ENCODE results near the gene EPHA2. TPM values are rescaled to one million over a fixed set of nuclear protein-coding genes. Genes with fewer than 3 reads are reported as not detected.

Gene EPHA2
- total RNA-seq, 2 experiments from 2014 or later, result not detected

GRCh38 chr1:16191916-16192546, 36.2 kb upstream of the EPHA2 start:
- ATAC-seq (no peak), DNase-seq (no peak)
- CTCF ChIA-PET, result interaction anchor here (1.2 to 12.5 kb wide), 3 partner anchors 50 to 110 kb away, joined by 3 to 259 read pairs (median 3); no protein-coding TSS in a partner anchor
- Mint-ChIP-seq H3K36me3 (no peaks in the 10 kb centered on the region), H3K27ac (no peak overlapping the region), H3K4me3 (no peak overlapping the region), H3K9me3 (ENCODE audit: low read depth) (no peaks in the 10 kb centered on the region), H3K4me1 (peaks cover 2% of the 10 kb centered on the region), H3K27me3 (peaks cover 16% of the 10 kb centered on the region)

GRCh38 chr1:16191309-16191708, 35.4 kb upstream of the EPHA2 start:
- Mint-ChIP-seq H3K9me3 (ENCODE audit: low read depth) (no peaks in the 10 kb centered on the region), H3K36me3 (no peaks in the 10 kb centered on the region), H3K27ac (no peak overlapping the region), H3K4me1 (peaks cover 2% of the 10 kb centered on the region), H3K27me3 (peaks cover 16% of the 10 kb centered on the region), H3K4me3 (no peak overlapping the region)
- ATAC-seq, result no peak
- DNase-seq, result no peak
- CTCF ChIA-PET, result interaction anchor here (0.6 to 12.5 kb wide), 3 partner anchors 51 to 175 kb away, joined by 3 to 259 read pairs (median 3); no protein-coding TSS in a partner anchor

- H3K27me3 Mint-ChIP-seq, result peaks cover 12% of the 10 kb centered on the region
- H3K27ac Mint-ChIP-seq, result no peak overlapping the region
- no peak for ATAC-seq
- DNase-seq, result no peak
- no peaks in the 10 kb centered on the region for H3K9me3 Mint-ChIP-seq (ENCODE audit: low read depth)
- H3K4me1 Mint-ChIP-seq, result peaks cover 2% of the 10 kb centered on the region
- CTCF ChIA-PET, result interaction anchor here (0.8 to 12.5 kb wide), 4 partner anchors 54 to 115 kb away, joined by 3 to 259 read pairs (median 16); no protein-coding TSS in a partner anchor
- H3K4me3 Mint-ChIP-seq, result no peak overlapping the region
- no peaks in the 10 kb centered on the region for H3K36me3 Mint-ChIP-seq
These were observed 34.2 kb upstream of the EPHA2 start for GRCh38 chr1:16189921-16190621.

- ATAC-seq (no peak), DNase-seq (no peak)
- Mint-ChIP-seq H3K4me1 (peaks cover 2% of the 10 kb centered on the region), H3K9me3 (ENCODE audit: low read depth) (no peaks in the 10 kb centered on the region), H3K36me3 (no peaks in the 10 kb centered on the region), H3K27ac (no peak overlapping the region), H3K27me3 (peaks cover 11% of the 10 kb centered on the region), H3K4me3 (no peak overlapping the region)
- CTCF ChIA-PET, result interaction anchor here (0.9 to 12.5 kb wide), 7 partner anchors 20 to 397 kb away, joined by 3 to 259 read pairs (median 5); partner anchors contain the start of gene FAM131C
These were observed 33.1 kb upstream of the EPHA2 start for GRCh38 chr1:16189003-16189402.

GRCh38 chr1:16187748-16188401, 32.0 kb upstream of the EPHA2 start:
- Mint-ChIP-seq H3K9me3 (ENCODE audit: low read depth) (no peaks in the 10 kb centered on the region), H3K4me1 (peaks cover 2% of the 10 kb centered on the region), H3K4me3 (no peak overlapping the region), H3K27me3 (peaks cover 11% of the 10 kb centered on the region), H3K36me3 (no peaks in the 10 kb centered on the region), H3K27ac (no peak overlapping the region)
- CTCF ChIA-PET, result interaction anchor here (0.6 to 12.5 kb wide), 13 partner anchors 12 to 404 kb away, joined by 3 to 259 read pairs (median 5); no protein-coding TSS in a partner anchor
- peak; percentile 78 for DNase-seq
- ATAC-seq, result peak; percentile 84

GRCh38 chr1:16186655-16187235, 30.9 kb upstream of the EPHA2 start:
- DNase-seq (no peak), ATAC-seq (no peak)
- H3K36me3 Mint-ChIP-seq, result no peaks in the 10 kb centered on the region
- H3K4me1 Mint-ChIP-seq, result peaks cover 2% of the 10 kb centered on the region
- H3K27me3 Mint-ChIP-seq, result peaks cover 11% of the 10 kb centered on the region
- H3K9me3 Mint-ChIP-seq (ENCODE audit: low read depth), result no peaks in the 10 kb centered on the region
- CTCF ChIA-PET, result interaction anchor here (0.6 to 12.5 kb wide), 14 partner anchors 13 to 403 kb away, joined by 3 to 259 read pairs (median 4); no protein-coding TSS in a partner anchor
- no peak overlapping the region for H3K27ac Mint-ChIP-seq
- no peak overlapping the region for H3K4me3 Mint-ChIP-seq

GRCh38 chr1:16184557-16185303, 28.9 kb upstream of the EPHA2 start:
- ATAC-seq (no peak), DNase-seq (no peak)
- CTCF ChIA-PET, result interaction anchor here (1.1 to 12.5 kb wide), 3 partner anchors 91 to 128 kb away, joined by 3 to 259 read pairs (median 5); no protein-coding TSS in a partner anchor
- Mint-ChIP-seq H3K36me3 (no peaks in the 10 kb centered on the region), H3K9me3 (ENCODE audit: low read depth) (no peaks in the 10 kb centered on the region), H3K27me3 (peaks cover 6% of the 10 kb centered on the region), H3K4me3 (no peak overlapping the region), H3K27ac (no peak overlapping the region), H3K4me1 (peaks cover 2% of the 10 kb centered on the region)

- Mint-ChIP-seq H3K36me3 (no peaks in the 10 kb centered on the region), H3K9me3 (ENCODE audit: low read depth) (no peaks in the 10 kb centered on the region), H3K4me1 (peaks cover 2% of the 10 kb centered on the region), H3K4me3 (no peak overlapping the region), H3K27me3 (peaks cover 2% of the 10 kb centered on the region), H3K27ac (no peak overlapping the region)
- ATAC-seq, result no peak
- DNase-seq, result no peak
- CTCF ChIA-PET, result interaction anchor here (12.5 kb wide), 1 partner anchor 102 kb away, joined by 259 read pairs; no protein-coding TSS in a partner anchor
These were observed 28.1 kb upstream of the EPHA2 start for GRCh38 chr1:16183765-16184556.

GRCh38 chr1:16183179-16183578, 27.3 kb upstream of the EPHA2 start:
- Mint-ChIP-seq H3K36me3 (no peaks in the 10 kb centered on the region), H3K9me3 (ENCODE audit: low read depth) (no peaks in the 10 kb centered on the region), H3K4me1 (peaks cover 2% of the 10 kb centered on the region)

GRCh38 chr1:16181887-16182719, 26.2 kb upstream of the EPHA2 start:
- DNase-seq, result no peak
- ATAC-seq, result no peak
- Mint-ChIP-seq H3K4me3 (no peak overlapping the region), H3K9me3 (ENCODE audit: low read depth) (no peaks in the 10 kb centered on the region), H3K4me1 (no peaks in the 10 kb centered on the region), H3K27me3 (no peaks in the 10 kb centered on the region), H3K36me3 (no peaks in the 10 kb centered on the region), H3K27ac (no peak overlapping the region)
- CTCF ChIA-PET, result interaction anchor here (1.1 to 12.5 kb wide), 2 partner anchors 10 to 100 kb away, joined by 3 to 259 read pairs; no protein-coding TSS in a partner anchor

More at GRCh38 chr1:16183179-16183578, 27.3 kb upstream of the EPHA2 start:
- DNase-seq (no peak), ATAC-seq (no peak)
- Mint-ChIP-seq H3K27me3 (no peaks in the 10 kb centered on the region), H3K4me3 (no peak overlapping the region), H3K27ac (no peak overlapping the region)
- CTCF ChIA-PET, result interaction anchor here (12.5 kb wide), 1 partner anchor 101 kb away, joined by 259 read pairs; no protein-coding TSS in a partner anchor

GRCh38 chr1:16180291-16180824, 24.5 kb upstream of the EPHA2 start:
- Mint-ChIP-seq H3K4me3 (no peak overlapping the region), H3K4me1 (no peaks in the 10 kb centered on the region), H3K36me3 (no peaks in the 10 kb centered on the region), H3K9me3 (ENCODE audit: low read depth) (no peaks in the 10 kb centered on the region), H3K27me3 (no peaks in the 10 kb centered on the region), H3K27ac (no peak overlapping the region)
- CTCF ChIA-PET, result interaction anchor here (12.5 kb wide), 1 partner anchor 98 kb away, joined by 259 read pairs; no protein-coding TSS in a partner anchor
- ATAC-seq (no peak), DNase-seq (no peak)

Measured in activated CD8-positive, alpha-beta memory T cell treated with anti-CD3 and anti-CD28 coated beads, Interleukin-2, amount 10 ng/mL, durations not matched to agents 7 days and 5 days (primary cell).